HG02678 (cell line): Measurements from ENCODE around the gene CH25H.
"Not testable (repeated sequence)": the region's sequence is repeated elsewhere in the genome, so short reads cannot be mapped to it uniquely, and the experiment has no call there.

ENCODE experiments used
- ATAC-seq: cut with Tn5 transposase; IDR thresholded peaks from one replicate; pipeline ENCODE4 v1.9.1; 2021; ENCODE audit warnings: mild to moderate bottlenecking, moderate library complexity; ENCODE audit not compliant: unreplicated experiment

The CH25H gene

DNA sequence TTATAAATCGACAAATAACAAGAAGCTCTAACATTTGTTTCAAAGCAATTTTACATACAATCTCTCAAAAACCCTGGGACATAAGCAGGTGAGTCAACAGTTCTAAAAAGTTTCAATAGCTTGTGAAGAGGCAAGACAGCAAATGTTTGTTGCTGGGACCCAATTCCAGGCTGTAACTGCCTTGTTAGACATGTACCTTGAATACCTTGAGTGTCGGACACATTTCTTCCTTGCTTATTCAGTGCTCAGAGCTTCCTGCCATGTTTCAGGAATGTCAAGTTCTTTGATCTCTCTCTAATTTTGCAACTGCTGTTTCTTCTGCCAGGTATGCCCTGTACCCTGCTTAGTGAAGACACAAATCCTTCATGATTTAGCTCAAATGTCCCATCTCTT is 5.1 kb downstream of the CH25H start:
- no peak for ATAC-seq

DNA sequence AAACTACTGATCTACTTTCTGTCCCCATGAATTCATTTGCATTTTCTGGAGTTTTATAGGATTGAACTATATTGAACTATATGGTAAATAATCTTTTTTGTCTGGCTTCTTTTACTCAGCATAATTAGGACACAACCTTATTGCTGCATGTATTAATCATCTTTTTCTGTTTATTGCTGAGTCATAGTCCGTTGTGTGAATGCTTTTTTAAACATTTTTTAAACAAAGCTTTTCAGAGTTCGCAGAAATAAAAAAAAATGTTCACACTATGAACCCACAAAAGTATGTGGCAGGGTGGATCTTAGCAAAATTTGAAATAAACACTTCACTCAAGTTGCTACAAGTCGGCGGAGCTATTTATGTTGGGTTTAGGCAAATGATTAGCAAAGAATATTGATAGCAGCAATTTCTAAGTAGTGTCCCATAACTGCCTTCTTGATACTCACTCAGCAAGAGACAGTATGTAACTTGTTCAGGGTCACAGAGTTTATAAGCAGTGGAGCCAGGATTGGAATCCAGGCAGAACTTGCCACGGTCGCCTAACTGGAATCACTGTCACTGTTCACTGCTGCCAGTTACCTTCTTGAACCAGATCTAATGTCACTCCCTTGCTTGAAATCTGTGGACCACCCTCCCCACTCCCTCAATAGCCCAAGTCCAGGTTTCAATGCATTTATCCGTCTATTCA is 5.6 kb downstream of the CH25H start:
- no peak for ATAC-seq

DNA sequence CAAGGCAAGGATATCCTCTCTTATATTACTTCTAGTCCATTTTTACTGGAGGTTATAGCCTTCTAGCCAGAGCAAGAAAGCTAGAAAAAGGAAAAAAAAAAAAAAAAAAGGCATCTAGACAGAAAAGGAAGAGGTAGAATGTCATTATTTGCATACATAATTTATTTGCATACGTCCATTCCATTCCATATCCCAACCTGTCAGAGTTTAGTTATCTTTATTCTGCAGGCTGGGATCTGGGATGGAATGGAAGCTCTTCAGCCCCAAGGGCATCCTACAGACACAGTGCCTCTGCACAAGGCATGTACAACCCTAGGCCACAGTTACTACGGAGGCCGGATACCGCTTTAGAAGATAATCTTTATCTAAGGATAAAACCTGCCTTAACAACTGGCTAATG is 9.6 kb downstream of the CH25H start:
- ATAC-seq: no peak

DNA sequence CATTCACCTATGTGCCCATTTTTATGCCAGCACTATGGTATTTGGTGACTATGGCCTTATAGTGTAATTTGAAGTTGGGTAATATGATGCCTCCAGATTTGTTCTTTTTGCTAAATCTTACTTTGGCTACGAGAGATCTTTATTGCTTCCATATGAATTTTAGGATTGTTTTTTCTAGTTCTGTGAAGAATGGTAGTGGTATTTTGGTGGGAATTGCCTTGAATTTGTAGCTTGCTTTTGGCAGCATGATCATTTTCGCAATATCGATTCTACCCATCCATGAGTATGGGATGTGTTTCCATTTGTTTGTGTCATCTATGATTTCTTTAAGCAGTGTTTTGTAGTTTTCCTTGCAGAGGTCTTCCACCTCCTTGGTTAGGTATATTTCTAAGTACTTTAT is 15.8 kb downstream of the CH25H start:
- ATAC-seq: not testable (repeated sequence)

DNA sequence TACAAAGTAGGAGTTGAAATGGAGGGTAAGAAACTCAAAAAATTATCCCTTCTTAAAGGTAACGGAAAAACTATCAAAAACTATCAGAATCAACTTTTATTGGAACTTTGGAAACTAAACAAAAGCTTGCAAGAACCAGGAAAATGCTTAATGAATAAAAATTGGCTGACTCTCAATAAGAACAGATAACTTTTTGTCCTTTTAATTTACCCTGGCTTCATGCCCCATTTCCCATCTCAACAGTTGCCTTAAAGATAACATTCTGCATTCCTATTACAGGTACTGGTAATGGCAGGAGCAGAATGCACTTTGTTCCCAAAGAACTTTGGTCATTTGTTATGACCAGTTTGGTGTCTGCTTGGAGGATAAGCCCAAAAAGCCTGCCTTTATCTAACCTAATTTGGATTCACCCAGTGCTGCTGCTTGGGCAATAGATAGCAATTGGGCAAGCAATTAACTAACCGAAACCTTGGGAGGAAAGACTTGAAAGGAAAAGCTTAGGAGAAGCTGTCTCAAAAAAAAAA is 17.8 kb downstream of the CH25H start:
- no peak for ATAC-seq

DNA sequence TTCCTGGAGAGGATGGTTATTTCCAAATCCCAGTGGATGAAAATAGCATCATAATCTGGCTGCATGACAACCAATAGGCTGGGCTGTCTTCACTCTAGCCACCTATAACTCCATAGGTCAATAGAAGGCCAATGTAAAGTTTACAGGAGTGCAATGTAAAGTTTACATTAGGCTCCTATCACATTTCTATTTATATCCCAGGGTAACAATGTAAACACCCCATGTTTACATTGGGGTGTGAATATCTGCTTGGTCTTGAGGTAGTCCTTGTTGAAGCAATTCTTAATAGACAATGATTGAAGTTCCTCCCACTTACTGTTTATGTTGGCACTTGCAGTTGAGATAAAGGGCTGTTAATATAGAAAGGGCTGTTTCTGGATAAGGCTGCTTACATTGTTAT is 21.5 kb downstream of the CH25H start:
- ATAC-seq: no peak

DNA sequence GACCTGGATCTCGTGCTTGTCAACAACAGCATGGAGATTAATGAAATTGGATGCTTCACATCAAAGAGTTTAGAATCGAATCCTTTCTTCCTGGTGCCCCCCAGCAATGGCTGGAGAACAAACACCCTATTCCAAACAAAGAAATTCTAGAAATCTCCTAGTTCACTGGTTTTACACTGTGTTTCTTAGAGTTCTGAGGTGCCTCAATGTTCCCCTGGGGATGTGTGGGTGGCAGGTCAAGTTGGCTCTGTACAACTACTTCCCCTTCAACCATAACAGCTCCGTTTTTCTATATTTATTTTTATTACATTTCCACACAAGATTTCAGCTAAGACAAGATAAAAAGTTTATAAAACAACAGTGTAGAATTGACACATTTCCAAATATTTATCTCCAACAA is 22.5 kb downstream of the CH25H start:
- no peak for ATAC-seq

DNA sequence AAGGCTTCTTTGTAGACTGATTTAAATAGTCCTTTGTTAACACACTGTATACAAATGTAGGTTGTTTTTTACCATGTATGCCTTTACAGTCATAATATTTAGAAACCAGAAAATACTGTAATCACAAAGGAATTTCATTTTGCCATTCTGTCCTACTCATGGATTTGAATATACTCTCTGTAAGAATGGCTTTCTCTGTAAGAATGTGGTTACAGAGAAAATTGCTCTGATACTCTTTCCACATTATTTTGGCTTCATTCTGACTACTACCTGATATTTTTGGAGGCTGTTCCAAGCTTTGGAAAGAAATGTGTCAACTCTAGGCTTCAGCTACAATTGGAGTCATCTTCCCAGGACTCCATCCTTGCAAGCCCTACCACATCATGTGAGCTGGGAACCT is 23.5 kb downstream of the CH25H start:
- ATAC-seq: no peak

DNA sequence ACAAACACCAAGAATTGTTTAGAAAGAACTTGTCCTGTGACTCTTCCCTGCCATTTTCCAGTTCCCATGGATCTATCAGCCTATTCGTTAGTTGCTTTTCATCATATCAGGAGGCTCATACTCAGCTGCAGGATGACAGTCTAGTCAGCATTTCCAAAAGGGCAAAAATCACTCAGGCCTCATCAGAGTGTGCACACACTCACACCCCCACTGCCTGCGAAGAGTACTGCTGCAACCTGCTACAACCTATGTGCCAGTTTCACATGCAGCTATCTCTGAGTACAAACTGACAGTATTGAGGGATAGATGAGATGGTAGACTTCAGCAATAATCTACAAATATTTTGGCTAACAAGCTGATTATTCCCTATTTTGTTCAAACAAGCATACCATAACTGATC is 24.2 kb downstream of the CH25H start:
- ATAC-seq: no peak

DNA sequence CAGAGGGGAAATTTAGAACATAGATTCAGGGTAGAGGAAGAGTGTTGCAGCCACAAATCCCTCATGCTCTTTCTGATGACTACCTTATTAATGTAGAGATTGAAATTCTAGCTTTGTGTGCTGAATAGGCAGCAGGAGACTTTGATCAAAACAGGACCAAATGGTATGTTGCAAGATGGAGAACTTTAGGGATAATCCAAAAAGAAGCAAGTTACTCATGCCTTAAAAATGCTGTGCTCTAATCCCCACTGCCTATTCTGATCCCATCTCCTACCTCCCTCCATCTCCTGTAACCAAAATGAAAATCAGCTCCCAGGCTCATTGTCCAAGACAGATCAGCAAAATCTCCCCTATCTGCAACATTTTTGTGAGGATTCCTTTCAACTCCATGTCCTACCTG is 31.3 kb downstream of the CH25H start:
- ATAC-seq: no peak

DNA sequence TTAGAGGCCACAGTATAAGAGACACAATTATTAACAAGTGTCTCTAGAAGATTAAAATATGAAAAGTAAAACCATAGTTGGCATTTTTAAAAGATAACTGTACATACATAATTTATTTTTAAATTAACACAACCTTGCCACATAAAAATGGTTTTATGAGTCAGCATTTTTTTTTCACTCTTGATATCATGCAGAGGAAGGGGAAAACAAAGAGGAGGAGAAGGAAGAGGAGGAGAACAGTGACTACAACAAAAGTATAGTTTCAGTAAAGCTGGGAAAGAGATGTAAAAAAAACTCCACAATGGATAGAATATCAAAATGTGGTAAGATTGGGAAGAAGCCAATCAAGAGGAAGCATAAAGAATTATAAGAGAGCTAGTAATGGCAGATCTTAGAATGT is 34.0 kb downstream of the CH25H start:
- no peak for ATAC-seq

DNA sequence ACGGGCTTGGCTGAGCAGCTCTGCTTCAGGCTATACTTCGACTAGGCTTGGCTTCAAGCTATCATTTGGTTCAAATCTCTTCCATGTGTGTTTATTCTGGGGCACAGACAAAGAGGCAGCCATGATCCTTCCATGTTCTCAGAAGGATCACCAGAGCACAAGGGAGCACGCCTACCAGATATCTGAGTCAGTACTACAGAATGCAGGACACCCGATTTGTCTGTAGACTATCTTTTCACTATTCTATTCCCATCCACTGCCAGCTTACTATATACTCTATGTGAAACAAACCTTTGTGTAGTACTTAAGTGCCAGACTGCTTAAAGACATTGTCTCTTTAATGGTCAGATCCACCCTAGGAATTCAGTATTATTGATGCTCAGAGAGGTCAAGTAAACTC is 35.1 kb downstream of the CH25H start:
- ATAC-seq: no peak

DNA sequence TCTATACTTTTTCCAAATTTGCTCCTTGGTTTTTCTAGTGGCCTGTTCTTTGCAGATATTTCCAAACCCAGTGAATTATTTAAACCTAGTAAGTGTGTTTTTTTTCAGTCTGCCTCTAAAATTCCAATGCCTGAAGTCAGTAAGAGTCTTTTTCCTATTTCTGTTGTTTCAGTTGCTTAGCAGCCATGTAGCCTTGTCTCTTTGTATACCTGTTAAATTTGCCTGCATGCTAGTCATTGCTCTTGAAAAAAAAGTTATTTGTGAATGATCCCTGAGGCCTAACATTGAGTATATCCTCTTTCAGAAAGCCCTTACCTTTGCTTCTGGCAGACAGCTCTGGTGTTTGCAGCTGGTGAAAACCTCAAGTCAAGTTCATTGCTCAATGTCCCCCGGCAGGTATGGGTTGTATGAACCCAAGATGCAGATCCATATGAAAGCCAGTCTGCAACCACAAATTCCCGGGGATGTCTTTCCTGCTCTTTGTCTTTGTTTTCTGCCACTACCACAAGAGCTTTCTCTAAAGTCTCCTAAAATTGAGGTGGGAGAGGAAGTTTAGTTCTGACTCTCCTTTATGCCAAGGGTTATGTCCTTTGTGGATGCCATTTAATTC is 35.7 kb downstream of the CH25H start:
- ATAC-seq: no peak

DNA sequence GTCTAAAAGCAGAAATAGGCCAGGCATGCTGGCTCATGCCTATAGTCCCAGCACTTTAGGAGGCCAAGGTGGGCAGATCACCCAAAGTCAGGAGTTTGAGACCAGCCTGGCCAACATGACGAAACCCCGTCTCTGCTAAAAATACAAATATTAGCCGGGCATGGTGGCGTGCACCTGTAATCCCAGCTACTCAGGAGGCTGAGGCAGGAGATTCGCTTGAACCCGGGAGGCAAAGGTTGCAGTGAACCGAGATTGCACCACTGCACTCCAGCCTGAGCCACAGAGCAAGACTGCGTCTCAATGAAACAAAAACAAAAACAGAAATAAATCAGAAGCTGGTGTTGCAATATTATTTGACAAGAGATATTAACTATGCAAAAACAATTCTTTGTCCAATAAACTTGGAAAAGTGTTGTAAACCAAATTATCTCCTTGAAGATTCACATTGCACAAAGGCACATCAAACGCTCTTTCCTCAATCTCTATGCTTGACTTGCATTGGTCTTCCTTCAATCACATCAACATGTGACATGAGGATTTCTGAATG is 38.7 kb downstream of the CH25H start:
- not testable (repeated sequence) for ATAC-seq

DNA sequence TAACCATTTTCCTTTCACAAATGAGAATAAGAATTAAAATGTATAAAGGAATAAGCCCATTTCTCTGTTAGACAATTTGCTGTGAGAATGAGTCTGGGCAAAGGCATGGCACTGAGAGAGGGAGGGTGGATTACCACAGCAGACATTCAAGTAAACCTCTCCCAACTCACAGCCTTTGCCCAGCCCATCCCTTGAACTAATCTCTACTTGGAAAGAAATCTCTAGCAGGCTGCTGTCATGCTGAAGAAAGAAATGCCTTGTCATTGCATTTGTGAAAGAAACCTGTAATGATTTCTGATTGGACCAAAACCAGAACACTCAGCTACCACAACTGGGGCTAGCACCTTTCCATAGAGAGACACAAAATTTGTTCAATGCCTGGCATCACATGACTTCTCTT is 39.2 kb downstream of the CH25H start:
- no peak for ATAC-seq

DNA sequence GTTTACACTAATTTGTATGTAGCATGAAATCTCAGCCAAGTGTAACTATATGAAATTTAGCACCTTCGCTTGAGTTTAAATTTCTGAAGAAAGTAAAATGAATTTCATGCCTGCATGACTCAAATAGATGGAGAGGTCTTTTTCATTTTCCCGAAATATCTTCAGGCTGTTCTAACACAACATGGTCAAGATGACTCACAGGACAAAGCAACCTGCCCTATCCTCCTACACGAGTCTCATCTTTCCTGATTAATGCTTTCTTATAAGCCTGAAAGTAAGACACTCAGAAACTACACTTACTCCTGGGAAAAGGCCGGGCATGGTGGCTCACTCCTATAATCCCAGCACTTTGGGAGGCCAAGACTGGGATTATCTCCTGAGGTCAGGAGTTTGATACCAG is 41.2 kb downstream of the CH25H start:
- no peak for ATAC-seq

DNA sequence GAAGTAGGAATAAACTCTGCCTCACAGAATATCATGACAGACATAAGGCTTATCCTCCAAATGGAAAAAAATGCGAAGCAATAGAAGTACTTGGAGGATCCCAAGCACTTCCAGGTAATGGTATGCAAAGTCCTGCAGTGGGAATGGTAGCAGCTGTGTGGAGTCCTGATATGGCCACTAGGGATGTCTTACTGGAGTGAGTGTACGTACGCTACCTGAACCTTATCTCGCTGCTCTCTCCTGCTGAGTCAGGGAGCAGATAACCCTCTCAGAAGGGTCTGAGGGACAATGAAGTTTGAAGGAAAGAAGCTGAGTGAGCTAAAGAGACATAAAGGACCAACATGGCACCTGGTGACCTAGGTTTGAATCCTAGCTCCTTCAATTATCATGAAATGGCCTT is 42.2 kb downstream of the CH25H start:
- no peak for ATAC-seq

DNA sequence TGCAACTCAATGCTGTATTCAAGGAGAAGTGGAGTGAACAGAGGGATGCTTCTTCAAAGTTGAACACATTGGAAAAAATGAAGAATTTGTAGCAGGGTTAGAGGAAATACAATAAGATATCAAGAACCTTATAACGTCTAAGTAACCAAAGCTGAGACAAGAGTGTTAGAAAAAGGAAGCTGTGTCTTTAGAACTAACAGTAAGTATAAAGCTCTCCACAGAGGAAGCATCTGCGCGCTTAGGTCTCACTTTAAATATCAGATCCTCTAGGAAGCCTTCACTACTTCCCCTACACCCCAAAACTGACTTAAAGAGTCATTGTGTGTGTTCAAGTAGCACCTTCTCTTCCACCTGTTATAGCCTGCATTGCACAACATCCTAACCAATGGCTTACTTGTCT is 43.0 kb downstream of the CH25H start:
- ATAC-seq: no peak

DNA sequence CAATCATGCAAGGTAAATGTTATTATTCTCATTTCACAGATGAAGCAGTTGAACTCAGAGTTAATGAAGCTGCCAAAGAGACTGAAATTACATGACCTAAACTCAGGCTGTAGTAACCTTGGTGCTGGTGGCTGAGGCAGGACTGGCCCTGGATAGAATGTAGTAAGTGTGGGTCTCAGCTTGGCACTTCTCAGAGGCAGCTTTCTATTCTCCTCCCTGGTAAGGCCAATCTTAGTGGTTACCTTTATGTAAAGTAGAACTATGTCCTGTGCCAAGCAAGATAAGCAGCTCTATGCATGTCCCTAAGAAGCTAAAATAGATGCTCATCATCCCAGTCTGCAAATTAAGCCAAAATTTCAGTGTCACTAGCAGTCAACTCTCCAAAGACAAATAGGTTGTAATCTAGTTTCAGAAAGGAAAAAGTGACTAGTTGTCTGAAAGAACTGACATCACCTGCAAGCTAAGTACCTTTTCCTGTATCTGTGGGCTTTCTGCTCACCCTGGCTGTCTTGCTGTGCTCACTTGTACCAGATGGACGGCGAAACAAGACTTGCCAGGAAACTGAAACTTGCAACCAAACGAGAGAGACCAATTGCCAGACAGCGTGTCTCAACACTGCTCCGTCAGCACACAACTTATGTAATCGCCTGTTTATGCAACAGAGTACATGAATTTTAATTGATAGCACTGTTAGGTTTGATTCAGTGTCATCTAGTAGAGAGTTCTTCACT is 43.7 kb downstream of the CH25H start:
- peak; percentile 97 for ATAC-seq

DNA sequence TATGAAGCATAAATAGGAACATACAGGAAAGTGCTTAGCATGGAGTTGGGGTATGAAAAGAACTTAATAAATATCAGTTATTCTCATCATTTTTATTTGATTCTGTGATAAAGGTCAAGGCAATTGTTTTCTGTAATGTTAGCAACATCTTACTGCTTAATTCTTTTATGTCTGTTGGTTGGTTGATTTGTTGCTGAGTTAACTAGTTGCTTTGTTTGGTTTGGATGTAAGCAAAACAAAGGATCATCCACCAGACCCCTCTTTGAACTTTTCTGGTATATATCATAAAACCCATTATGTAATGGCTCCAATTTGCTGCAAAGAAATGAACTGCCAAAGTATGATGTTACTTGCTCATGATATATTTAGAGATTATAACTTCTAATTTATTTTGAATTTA is 44.5 kb downstream of the CH25H start:
- ATAC-seq: no peak

DNA sequence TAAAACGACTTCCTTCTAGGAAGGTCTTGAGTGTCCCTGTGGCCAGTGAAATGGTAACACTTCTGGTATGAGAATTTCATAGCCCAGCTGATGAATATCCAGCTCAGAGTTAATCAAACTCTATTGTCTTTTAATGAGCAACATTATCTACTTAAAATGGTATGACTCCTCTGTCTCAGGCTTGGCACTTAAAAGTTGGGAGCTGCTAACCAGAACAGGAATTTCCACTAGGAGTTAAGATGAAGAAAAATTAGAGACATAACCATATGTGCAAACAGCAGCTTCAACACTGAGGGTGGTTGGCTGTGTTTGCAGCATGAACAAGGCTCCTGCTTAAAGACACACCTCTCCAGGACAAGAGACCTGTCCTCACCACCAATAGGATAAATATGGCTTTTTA is 46.8 kb downstream of the CH25H start:
- no peak for ATAC-seq

DNA sequence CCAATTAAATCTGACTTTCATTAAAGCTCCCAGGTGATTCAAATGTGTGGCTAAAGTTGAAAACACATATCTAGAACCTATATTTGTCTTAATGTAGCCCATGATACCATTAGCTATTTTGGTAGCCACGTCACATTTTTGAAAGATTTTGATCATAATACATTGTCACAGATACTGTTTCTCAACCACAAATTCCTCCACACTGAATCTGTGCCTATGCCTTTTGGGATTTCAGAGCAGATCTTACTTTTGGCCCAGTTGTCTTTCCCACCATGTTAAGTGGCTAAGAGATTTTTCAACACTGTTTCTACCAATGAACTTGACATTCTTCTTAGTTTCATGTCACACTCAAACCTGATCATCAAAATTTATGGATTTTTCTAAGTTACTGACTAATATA is 47.4 kb downstream of the CH25H start:
- ATAC-seq: no peak
